NT2/D1 (cell line): Measurements from ENCODE around the gene RUFY4.

ENCODE experiments used
- SUZ12 ChIP-seq: IDR thresholded peaks from 2 replicates; pipeline ENCODE4 v1.6.1; 2011; ENCODE audit not compliant: insufficient read length, insufficient read depth; ENCODE audit errors: extremely low read depth
- YY1 ChIP-seq: IDR thresholded peaks from 2 replicates; pipeline ENCODE4 v1.6.1; 2011; ENCODE audit not compliant: insufficient read length, insufficient read depth
- ZNF274 ChIP-seq: IDR thresholded peaks from 2 replicates; pipeline ENCODE4 v1.6.1; 2011; ENCODE audit warnings: mild to moderate bottlenecking, low read depth, low read length

DNA sequence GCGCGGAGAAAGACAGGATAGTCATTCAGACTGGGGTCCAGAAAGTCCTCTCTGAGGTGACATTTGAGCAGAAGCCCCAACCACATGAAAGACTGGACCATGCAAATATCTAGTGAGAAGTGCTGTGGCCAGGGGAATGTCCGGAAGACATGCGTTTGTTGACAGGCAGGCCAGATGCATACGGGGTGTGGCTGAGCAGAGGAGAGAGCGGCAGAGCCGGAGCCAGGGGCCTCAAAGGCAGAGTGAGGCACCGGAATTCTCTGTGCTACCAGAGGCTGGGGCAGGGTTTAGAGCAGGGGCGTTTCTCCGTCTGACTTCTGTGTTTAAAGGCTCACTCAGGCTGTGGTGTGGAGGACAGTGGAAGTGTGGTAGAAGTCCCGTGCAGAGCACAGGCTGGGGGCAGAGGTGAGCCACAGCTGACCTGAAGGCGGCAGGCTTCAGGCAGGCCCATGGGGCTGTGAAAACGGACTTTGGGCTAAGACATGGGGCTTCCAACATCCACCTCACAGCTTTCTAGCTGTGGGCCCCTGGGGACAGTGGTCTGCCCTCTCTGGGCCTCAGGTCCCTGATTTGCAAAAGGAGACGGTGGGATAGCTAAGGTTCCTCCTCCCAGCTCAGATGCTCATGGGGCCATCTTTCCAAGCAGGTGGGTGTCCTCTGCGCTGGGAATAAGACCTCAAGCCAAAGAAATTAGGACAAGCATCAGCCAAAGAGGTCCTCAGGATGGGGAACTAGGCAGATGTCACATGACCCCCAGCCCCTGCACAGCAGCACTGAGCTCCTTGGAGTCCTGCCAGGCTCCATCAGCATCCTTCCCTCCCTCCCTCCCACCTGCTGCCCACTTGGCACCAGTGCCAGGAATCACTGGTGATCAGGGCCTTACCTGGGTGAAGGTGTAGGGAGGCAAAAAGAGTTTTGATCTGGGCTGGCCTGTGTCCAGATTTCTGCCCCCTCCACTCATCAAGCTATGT lies 11.2 kb downstream of the RUFY4 start:
- TF ChIP-seq ZNF274 (no peak), SUZ12 (no peak), YY1 (no peak)
